ENCODE results near the gene TP73.
"Not testable (repeated sequence)": the region's sequence is repeated elsewhere in the genome, so short reads cannot be mapped to it uniquely, and the experiment has no call there.

The TP73 gene

DNA sequence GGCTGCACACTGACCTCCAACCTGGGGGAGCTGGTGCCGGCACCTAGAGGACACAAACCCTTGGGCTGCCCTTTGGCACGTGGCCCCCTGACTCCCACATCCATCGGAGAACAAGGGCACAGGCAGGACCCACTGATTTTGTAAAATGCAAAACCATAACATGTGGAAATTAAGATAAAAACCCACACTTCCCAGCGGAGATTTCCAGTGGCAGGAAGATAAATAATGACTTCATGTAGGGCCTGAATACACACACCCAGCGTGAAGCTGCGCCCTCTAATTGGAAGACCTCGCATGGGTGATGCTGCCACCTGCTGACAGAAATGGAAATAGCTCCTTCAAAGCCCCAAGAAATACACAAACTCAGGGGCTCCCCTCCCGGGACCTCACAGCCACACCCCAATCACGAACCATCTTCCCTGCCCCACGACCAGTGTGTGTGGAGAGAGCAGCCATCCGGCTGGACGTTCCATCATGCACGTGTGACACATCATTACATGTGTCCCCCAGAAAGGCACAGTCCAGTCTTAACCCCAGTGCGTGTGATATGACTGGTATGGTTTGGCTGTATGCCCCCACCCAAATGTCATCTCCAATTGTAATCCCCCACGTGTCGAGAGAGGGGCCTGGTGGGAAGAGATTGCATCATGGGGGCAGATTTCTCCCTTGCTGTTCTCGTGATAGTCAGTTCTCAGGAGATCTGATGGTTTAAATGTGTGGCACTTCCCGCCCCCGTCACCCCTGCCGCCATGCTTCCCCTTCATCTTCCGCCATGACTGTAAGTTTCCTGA is 33.2 kb upstream of the TP73 start:
- DNase-seq: peak; percentile 82 to 88 (median 86)

DNA sequence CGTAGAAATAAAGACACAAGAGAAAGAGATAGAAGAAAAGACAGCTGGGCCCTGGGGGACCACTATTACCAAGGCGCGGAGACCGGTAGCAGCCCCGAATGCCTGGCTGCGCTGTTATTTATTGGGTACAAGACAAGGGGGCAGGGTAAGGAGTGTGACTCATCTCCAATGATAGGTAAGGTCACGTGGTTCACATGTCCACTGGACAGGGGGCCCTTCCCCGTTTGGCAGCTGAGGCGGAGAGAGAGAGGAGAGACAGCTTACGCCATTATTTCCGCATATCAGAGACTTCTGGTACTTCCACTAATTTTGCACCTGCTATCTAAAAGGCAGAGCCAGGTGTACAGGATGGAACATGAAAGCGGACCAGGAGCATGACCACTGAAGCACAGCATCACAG is 31.6 kb upstream of the TP73 start:
- DNase-seq: no peak

DNA sequence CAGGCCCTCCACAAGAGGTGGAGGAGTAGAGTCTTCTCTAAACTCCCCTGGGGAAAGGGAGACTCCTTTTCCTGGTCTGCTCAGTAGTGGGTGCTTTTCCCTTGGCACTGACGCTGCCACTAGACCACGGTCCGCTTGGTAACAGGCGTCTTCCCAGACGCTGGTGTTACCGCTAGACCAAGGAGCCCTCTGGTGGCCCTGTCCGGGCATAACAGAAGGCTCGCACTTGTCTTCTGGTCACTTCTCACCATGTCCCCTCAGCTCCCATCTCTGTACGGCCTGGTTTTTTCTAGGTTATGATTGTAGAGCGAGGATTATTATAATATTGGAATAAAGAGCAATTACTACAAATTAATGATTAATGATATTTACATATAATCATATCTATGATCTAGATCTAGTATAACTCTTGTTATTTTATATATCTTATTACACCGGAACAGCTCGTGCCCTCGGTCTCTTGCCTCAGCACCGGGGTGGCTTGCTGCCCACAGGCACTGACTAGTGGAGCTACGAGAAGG is 31.1 kb upstream of the TP73 start:
- peak; percentile 54 to 65 (median 62) for DNase-seq

DNA sequence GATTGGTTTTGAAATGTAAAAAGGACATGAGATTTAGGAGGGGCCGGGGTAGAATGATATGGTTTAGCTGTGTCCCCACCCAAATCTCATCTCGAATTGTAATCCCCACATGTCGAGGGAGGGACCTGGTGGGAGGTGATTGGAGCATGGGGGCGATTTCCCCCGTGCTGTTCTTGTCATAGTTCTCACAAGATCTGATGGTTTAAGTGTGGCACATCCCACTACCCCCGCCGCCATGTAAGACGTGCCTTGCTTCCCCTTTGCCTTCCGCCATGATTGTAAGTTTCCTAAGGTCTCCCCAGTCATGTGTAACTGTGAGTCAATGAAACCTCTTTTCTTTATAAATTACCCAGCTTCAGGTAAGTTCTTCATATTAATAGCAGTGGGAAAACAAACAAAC is 30.2 kb upstream of the TP73 start:
- not testable (repeated sequence) for DNase-seq

DNA sequence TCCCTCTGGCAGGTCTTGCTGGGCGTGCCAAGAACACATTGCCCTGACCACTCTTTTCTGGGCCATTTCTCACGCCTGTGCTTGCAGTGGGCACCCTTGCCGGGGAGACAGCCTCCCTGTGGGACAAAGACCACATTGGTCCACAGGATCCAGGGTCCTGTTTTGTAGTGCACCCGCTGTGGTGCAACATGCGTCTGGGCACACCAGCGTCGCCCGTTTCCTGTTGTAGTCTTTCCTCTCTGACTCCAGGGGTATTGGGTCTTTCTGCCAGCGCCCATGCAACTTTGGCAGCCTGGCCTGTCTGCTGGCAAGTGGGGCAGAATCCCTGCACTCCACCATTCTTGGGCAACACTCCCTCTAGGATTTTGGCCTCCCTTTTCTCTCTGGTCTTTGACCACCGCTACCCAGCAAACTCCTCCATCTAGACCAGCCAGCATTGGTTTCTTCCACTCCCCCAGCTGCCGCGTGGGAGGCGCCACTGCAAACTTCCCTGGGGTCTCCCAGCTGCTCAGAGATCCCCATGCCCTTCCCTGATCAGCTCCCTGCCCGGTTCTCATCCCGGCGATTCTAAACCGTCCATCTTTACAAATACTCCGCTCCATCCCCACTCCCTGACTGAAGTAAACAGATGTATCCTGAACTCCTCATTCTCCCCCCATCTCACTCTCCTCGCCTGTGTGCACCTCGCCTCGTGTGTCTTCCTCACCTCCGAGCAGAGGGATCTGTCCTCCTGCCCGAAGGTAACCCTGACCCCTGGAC is 28.7 kb upstream of the TP73 start:
- DNase-seq: no peak

DNA sequence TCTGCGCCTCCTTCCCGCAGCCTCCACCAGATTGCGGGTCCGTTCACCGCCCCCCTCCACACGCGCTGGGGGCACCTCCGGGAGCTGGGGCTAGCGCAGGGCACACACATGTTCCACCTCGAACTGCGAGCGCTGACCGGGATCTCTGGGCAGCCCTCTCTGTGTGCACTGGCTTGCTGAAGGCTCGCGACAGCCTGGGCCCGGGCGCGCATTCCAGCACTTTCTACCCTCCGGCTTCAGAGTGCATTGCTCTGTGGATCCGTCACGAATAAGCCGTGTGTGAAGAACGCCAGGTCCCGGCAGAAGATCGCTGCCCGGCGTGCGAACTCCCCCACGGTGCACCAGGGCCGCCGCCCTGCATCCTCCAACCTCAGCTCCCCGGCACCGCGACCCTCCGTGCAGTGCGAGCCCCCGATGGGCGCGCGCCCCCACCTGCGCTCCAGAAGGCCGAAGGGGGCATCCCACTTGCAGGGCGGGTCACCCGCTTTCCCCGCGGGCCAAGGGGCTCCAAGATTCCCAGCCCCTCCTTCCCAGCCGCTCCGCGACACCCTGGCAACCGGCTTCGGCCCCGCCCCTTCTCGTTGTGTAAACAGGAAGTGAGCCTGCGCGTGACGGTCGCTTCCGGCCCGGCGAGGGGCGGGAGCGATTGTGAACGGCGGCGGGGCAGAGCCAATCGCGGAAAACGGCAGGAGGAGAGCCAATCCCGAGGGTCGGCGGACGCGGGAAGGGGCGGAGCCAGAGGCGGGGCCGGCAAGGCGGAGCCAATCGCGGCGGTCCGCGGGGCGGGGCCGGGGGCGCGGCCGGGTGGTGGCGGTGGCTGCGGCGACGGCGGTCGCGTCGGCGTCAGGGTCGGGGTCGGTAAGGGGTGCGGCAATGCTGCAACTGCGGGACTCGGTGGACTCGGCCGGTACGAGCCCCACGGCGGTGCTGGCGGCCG is 27.8 kb upstream of the TP73 start, which contains the start of gene TPRG1L:
Gene TPRG1L, plus strand, starts transcription at position 816 of the 937 bp plus-strand sequence. Its CDS starts 58 bp downstream, at position 874.
- peak; percentile 99 for DNase-seq

DNA sequence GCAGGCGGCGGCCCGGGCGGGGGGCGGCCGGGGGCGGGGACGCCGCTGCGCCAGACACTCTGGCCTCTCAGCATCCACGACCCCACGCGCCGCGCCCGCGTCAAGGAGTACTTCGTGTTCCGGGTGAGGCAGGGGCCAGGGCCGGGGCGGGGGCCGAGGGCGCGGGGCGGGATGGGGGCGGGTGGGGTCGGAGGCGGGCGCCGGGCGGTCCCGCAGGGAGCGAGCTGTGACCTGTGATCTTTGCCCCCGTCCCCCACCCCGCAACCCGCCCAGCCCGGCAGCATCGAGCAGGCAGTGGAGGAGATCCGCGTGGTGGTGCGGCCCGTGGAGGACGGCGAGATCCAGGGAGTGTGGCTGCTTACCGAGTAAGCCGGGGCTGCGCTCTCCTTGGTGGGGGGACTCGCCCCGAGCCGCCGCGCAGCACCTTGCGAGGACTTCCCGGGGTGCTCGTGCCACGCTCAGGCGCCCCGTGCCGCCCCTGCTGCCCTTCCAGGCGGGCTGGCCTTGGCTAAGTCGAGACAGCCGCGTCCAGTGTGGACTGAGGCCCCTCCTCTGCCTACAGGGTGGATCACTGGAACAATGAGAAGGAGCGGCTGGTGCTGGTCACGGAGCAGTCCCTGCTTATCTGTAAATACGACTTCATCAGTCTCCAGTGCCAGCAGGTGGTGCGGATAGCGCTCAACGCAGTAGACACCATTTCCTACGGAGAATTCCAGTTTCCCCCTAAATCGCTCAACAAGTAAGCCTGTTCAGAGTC is 27.0 kb upstream of the TP73 start:
- DNase-seq: peak in 2 of 3 donors; percentile 16 to 28

DNA sequence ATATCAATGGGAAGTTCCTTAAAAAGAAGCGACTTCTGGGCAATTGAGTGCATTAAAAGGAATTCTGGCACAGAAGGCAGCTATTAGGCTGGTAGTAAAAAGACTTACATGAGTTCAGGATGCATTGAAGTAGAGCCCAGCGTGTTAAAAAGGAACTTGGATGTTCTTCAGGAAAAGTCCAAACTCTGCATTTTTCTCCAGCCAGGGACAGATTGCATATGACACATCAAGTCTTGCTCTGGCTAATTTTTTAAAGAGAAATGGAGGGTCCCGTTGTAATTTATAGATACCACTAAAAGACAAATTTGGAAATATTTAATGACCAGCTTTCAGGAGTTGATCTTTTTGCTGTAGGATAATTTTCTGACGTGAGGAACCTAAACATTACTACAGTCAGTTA is 26.3 kb upstream of the TP73 start:
- peak; percentile 37 to 53 (median 43) for DNase-seq

DNA sequence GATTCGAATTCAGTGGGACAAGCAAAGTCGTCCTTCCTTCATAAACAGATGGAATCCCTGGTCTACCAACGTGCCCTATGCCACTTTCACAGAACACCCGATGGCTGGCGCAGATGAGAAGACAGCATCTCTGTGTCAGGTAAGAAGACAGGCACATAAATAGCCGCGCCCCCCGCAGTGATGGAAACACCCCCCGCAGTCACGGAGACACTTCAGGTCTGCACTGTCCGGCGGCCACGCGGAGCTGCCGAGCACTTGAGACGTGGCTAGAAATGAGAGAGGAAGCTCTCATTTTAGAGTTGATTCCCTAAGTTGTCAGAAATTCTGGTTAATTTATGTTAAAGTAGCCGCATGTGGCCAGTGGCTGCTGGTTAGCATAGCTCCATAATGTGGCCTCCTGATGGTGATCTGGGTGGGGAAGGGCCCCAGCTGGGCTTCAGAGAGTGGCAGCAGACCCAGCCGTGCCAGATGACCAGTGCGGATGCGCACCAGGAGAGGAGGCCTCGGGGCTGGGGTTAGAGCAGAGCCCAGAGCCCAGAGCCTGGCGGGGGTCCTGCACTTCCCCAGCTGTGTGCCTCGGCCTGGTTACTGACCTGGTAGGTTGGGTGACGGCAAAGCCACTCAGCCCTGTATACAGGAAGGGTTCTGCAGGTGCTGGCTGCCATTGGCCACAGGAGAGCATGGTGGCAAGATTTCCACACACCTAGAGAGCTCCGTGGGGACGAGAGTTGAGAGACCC is 24.6 kb upstream of the TP73 start:
- no peak for DNase-seq

DNA sequence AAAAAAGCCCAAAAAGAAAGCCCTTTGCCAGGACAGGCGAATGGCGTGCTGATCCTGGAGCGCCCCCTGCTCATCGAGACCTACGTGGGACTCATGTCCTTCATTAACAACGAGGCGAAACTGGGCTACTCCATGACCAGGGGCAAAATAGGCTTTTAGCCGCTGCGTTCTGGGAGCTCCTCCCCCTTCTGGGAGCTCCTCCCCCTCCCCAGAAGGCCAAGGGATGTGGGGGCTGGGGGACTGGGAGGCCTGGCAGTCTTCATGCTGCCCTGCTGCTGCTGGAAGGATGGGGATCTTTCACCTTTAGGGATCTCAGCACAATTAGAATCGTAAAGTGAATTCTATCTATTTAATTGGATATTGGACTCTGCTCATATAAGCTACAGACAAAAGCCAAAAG is 23.9 kb upstream of the TP73 start:
- no peak for DNase-seq

DNA sequence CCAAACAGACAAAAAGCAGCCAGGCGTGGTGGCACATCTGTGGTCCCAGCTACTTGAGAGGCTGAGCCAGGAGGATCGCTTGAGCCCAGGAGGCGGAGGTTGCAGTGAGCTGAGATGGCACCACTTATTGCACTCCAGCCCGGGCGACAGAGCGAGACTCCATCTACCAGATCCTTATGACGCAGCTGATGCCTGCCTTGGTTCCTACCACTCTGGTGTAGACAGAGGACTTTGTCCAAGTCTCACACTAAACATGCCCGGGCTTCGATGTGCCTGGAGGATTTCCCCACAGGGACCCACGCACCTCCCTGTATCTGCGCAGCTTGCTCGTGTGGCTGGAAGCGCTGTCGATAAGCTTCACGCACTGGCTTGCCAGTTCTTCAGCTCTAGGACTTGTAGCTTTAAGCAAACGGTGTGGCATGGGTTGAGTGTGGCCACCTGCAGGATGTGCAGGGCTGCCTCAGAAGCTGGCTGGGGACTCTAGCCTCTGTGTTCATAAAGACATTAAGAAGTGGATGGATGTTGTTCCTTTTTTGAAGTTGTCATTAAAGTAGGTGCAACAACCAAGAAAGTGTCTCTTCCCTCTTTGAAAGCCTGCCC is 22.7 kb upstream of the TP73 start:
- DNase-seq: no peak

DNA sequence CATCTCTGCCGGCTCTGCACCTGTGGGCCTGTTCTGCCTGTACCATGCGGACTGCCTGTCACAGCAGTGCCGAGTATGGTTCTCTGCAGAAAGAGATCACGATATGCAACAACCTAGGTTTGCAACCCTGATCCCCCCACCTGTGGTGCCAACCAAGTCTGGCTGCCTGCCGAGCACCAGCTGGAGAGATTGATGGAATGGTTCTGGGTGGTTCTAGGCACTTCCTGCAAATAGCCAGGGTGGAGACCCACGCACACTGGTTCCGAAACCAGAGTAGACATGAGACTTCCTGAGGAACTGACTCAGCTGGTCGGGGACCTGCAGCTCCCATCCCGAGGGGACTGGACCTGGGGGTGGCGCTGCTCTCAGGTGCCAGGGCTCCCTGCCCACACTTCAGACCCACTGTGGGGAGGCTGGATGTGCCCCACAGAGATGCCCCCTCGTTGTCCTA is 22.1 kb upstream of the TP73 start:
- DNase-seq: no peak

DNA sequence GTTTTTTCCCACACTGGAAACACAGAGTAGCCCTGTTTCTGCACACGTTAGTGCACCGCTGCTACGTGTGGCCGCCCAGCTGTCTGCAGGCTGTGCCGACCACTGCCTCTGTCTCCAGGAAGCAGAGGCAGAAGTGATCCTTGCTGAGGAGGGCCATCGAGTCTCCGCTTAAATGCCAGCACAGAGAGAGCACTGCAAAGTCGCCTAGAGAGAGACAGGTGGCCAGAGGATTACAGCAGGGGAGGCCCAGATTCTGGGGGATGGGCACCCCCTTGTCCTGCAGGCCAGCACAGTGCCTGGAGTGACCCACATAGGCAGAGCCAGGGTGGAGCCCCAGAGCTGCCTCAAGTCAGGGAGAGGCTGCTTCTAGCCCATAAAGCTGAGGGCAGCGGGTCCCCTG is 21.4 kb upstream of the TP73 start:
- DNase-seq: no peak

DNA sequence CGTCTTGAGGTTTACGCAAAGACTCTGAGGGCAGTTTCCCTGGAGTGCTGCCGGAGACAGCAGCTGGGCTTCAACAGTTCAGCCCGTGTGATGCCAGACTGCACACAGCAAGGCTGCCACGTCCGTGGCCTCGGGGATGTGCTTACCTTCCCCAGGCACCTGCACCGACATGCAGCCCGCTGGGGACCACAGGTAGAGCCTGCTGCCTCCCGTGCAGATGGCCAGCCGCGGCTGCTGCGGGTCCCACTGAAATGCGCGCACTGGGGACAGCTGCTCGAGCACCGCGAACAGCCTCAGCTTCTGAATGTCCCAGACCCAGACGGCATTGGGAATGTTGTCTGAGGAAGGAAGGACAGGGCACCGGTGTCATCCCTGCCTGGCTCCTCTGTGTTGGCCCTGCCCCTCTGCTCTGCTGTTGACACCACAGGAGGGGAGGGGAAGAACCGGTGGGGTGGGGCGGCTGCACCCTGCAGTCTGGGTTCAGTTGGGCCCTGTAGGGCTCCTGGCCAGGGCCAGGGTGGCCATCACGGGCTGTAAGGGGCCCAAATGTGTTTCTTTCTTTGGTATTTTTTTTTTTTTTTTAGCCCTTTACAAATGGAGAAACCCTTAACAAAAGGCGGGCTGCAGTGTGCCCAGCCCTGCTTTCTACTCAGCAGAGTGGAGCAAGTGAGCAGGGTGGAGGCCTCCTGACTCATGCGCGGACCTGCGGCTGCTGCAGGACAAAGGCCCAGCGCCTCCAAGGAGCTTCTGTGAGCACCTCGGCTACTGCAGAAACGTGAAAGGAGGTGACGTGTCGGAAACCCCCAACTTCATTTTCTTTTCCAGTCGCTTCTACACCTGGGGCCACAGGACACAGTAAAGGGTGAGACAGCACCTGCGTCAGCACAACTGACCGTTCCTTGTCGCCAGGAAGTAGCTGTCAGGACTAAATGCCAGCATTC is 20.7 kb upstream of the TP73 start:
- no peak for DNase-seq

DNA sequence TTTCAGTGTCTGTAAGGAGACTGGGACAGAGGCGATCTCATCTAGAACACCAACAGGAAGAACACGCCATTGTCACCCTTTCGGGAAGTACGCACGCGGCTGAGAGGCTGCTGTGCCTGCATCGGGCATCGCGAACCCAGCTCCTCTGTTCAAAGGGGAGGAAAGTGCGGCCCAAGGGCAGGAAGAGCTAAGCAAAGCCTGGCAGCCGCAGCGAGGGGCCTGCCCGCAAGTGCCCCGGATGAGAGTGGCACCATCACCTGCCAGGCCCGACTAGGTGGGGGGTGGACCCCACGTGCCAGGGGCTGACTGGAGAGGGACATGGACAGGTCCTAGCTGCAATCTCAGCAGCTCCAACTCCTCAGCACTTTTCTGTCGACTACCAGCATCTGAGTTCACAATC is 20.0 kb upstream of the TP73 start:
- no peak for DNase-seq

DNA sequence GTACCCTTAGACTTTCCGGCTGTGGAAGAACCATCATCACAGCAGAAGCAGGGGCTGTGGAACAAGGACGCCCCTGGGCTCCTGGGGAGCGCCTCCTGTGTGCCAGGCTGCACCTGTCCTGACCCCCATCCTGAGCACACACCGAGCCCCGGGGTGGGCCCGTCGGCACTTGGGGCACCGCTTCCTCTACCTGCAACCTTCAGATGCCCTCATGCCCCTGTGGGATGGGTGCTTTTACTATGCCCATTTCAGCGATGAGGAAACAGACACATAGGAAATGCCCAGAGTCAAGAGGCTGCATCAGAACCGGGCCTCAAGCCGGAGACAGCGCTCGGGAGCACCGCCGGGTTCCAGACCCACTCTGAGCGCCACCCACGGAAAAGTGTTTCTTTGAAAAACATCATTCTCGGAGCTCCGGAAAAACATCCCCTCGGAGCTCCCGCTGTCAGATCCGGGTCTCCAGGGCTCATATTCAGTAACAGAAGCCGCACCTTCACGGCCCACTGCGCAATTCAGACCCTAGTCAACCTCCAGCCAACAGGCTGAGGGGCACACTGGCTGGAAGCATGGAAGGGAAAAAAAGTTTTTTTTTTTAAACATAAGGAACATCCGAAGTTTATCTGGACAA is 19.5 kb upstream of the TP73 start:
- DNase-seq: no peak

DNA sequence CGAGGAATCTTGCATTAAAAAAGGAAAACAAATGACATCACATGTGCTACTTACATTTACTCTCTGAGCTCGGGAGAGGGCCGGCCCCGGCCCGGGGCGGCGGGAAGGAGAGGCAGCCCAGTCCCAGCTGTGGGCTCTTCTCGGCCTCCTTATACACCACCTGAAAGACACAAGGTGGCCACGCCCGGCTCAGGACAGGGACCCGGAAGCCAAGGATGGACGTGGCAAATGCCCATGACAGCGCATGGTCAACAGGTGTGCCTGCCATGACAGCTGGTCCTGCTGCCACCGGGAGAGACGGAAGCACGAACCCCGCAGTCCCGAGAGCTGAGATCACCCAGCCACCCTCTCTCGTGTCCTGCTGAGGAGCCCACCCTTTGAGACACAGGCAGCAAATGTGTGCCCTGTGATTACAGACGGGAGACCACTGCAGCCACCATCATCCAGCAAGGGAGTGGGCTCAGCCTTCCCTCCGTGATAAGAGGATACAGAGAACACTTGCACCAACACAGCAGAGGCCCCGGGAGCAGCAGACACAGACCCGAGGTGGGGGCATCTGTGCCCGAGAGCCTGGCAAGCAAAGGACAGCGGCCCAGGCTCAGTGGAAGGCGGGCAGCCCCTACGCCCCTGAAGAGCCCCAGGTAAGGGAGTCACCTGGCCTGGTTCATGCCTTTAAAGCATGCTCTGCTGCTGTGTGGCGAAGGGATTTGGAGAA is 18.8 kb upstream of the TP73 start:
- DNase-seq: no peak

DNA sequence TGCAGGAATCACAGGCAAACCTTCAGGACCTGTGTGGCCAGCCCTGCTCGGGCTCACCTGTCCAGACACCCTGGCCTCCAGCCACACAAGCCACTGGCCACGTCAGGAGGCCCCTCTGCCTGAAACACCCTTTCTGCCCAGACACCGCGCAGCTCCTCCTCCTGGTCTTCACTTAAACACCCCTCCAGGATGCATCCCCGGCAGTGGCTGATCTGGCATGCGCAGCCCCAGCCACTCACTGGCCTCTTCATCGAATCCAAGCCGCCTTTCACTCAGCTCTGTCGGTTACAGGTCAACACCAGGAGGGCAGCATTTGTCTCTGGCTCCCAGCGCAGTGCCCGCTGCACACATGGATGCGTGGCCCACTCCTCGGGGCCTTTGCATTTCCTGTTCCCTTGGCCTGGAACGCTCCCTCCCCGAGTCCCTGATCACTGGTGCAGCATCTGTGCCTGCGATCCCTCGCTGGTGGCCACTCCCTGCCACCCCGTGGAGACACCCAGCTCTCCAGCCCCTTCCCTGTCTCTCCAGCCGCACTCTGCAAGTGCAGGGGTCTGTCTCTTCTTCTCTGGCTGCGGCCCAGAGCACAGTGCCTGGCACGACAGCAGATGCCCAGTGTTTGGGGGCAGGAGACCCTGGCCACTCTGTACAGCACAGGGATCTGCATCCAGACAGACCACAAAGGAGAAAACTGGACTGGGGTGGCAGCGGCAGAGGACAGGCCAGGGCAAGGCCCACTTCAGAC is 18.1 kb upstream of the TP73 start:
- no peak for DNase-seq

Data from suppressor macrophage treated with lipopolysaccharide for 1 hour (primary cell).